Stimulated activated naive CD8-positive, alpha-beta T cell treated with anti-CD3 and anti-CD28 coated beads, Interleukin-15, amount 100 ng/mL, for 72 hours (primary cell): ENCODE data around the gene PHLDA3.

Experiments
- ATAC-seq: fragments of 150-1000 bp; cut with Tn5 transposase; 2 replicates; pipeline ENCODE4 v1.10.0; 2021; ENCODE audit warnings: mild to moderate bottlenecking, moderate library complexity
- DNase-seq, 2 donors: peaks; one replicate each; pipeline ENCODE4 v3.0.0; 2021 to 2022
- H3K27ac Mint-ChIP-seq, 2 donors: one replicate each; pipeline ENCODE4 v1.8.0; 2022; ENCODE audit warnings: mild to moderate bottlenecking in 2 of 2, mixed read lengths in 2 of 2, moderate library complexity in 2 of 2
- H3K27me3 Mint-ChIP-seq: one replicate; pipeline ENCODE4 v1.8.0; 2022; ENCODE audit warnings: mixed read lengths
- H3K4me1 Mint-ChIP-seq: one replicate; pipeline ENCODE4 v1.8.0; 2022; ENCODE audit warnings: mild to moderate bottlenecking, mixed read lengths
- H3K4me3 Mint-ChIP-seq, 2 donors: one replicate each; pipeline ENCODE4 v1.8.0; 2022; ENCODE audit warnings: mild to moderate bottlenecking in 2 of 2, mixed read lengths in 2 of 2, moderate library complexity in 1 of 2
- H3K9me3 Mint-ChIP-seq, 2 donors: one replicate each; pipeline ENCODE4 v1.8.0; 2022; ENCODE audit warnings: mixed read lengths in 2 of 2

Gene PHLDA3

DNA sequence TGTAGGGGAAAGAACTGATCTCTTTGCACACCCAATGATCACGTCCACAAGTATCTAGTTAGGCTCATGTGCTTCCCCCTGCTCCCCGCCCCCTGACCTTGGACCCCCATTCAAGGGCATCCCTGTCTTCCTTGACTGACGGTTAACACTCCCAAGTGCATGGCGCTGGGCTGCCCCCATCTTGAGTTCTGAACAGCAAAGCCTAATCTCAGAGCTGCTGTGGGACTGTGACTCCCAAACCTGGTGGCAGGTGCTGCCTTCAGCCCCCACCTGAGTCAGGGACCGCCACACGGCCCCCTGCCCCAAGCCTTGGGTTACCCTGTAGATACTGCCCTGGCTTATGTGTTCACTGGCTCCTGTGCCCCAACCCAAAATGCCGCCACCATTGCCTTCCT lies 48.4 kb downstream of the PHLDA3 start:
- no peak overlapping the region for H3K4me3 Mint-ChIP-seq
- ATAC-seq (no peak), DNase-seq (no peak)
- H3K9me3 Mint-ChIP-seq = no peaks in the 10 kb centered on the region
- H3K27me3 Mint-ChIP-seq = peaks cover 25% of the 10 kb centered on the region
- H3K27ac Mint-ChIP-seq = no peak overlapping the region
- no peaks in the 10 kb centered on the region for H3K4me1 Mint-ChIP-seq

DNA sequence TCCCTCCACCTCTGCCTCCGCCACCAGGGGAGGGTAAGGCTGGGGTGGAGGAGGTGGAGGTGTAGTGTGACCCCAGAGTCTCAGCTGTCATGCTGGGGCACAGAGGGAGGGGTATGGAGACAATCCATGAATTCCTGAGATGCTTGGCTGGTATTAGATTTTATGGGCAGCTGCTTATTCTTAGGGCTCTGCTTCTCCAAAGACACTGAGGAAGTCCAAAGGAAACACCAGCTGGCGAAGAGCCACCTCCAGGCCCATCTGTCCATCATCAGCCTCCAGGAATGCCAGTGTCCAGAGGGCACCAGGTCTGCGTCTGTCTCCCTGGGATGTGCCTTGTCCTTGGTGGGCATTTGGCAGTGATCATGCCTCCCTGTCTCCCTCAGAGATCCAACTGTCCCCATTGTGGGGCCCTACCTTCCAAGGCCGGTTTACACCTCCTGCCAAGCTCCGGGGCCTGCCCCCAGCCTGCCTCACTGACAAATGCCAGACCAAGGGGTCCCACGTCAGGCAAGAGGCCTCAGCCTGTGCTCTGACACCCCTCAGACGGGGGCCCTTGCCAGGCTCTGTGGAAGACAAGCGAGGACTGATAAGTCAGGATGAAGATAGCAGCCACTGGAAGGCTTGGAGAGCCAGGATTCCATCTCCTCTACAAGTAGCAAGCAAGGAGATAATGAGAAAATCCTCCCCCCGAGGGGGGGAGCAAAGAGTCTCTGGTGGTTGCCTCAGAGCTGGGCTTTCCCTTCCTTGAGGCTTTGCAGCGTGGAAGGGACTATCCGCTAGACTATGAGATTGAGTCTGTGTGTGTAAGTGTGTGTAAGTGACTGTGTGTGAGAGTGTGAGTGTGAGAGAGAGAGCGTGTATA lies 49.0 kb downstream of the PHLDA3 start:
- Mint-ChIP-seq H3K27me3 (peaks cover 31% of the 10 kb centered on the region), H3K4me1 (no peaks in the 10 kb centered on the region), H3K4me3 (no peak overlapping the region), H3K27ac (no peak overlapping the region), H3K9me3 (no peaks in the 10 kb centered on the region)
- ATAC-seq = no peak
- no peak for DNase-seq

DNA sequence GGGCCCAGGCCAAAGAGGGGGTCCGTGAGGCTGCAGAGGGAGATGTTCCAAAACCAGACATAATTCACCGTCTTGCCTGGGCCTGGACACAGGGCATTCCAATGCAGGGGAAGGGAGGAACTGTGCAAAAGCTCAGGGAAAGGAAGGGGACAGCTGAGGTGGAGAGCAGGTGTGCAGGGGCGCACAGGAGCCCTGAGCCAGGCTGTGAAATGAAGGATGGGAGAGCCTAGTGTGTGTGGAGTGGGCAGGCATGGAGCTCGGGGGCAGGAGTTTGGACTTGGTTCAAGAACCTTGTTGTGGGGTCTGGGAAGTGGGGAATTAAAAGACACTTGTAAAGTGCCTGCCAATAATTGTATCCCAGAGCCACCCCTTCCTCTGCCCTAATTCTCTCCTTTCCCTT lies 49.7 kb downstream of the PHLDA3 start:
- H3K27me3 Mint-ChIP-seq = peaks cover 36% of the 10 kb centered on the region
- ATAC-seq = no peak
- DNase-seq = no peak

DNA sequence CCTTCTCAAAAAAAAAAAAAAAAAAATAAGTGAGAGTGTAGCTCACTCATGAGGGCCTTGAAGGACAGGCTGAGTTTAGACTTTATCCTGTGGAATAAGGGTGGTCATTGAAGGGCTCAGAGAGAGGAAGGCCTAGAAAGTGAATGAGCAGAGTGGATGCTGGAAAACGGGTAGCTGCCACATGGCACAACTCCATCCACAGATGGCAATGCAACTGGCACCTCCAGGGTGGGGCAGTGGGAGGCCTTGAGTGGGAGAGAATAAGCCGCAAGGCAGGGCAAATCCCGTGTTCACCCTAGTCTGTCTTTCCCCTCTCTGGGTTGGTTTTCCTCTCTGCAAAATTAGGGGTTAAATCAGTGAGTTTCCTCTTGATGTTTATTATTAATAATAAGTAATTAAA lies 50.5 kb downstream of the PHLDA3 start:
- no peaks in the 10 kb centered on the region for H3K9me3 Mint-ChIP-seq
- DNase-seq = no peak
- peaks cover 36% of the 10 kb centered on the region for H3K27me3 Mint-ChIP-seq
- H3K27ac Mint-ChIP-seq = no peak overlapping the region
- no peak for ATAC-seq
- no peak overlapping the region for H3K4me3 Mint-ChIP-seq
- no peaks in the 10 kb centered on the region for H3K4me1 Mint-ChIP-seq

More for the DNA sequence above, 49.7 kb downstream of the PHLDA3 start:
- Mint-ChIP-seq H3K27ac (no peak overlapping the region), H3K4me1 (no peaks in the 10 kb centered on the region), H3K4me3 (no peak overlapping the region), H3K9me3 (no peaks in the 10 kb centered on the region)
